ENCODE measurements around the gene PCDHA9. TPM values are rescaled to one million over a fixed set of nuclear protein-coding genes. Genes with fewer than 3 reads are reported as not detected.
A peak's percentile ranks its signal among the peaks of the same experiment; 100 is the strongest.
"Not testable (repeated sequence)": the region's sequence is repeated elsewhere in the genome, so short reads cannot be mapped to it uniquely, and the experiment has no call there.

The PCDHA9 gene
- total RNA-seq, 1 donor from 2014 or later = not detected

GRCh38 chr5:140868721-140869554 is 20.8 kb downstream of the PCDHA9 start, which contains the start of gene PCDHA11:
Gene PCDHA11 (plus strand): TSS chr5:140868957. CDS start chr5:140869104, 147 bp downstream.
- peak; percentile 16 for TF ChIP-seq CTCF (IDR thresholded peaks at IDR 0.05; ENCODE audit: borderline replicate concordance)
- Histone ChIP-seq H3K4me3 (no peak within 1 kb of the TSS), H3K27me3 (ENCODE audit: low read depth) (peaks cover 97% of the 10 kb centered on the region), H3K36me3 (no peaks in the 10 kb centered on the region), H3K9me3 (replicated peaks) (peaks cover 52% of the 10 kb centered on the region), H3K27ac (replicated peaks) (no peak within 1 kb of the TSS), H3K4me1 (no peaks in the 10 kb centered on the region)
- DNase-seq = no peak
- intact Hi-C loops (cut with micrococcal nuclease) = no loop called here

GRCh38 chr5:140869555-140869886 is 21.3 kb downstream of the PCDHA9 start:
- H3K4me1 ChIP-seq = no peaks in the 10 kb centered on the region
- H3K27me3 ChIP-seq (ENCODE audit: low read depth) = peaks cover 97% of the 10 kb centered on the region
- H3K9me3 ChIP-seq (replicated peaks) = peaks cover 48% of the 10 kb centered on the region
- H3K4me3 ChIP-seq = no peak overlapping the region
- TF ChIP-seq CTCF (IDR thresholded peaks at IDR 0.05; ENCODE audit: borderline replicate concordance) = no peak
- no peaks in the 10 kb centered on the region for H3K36me3 ChIP-seq
- H3K27ac ChIP-seq (replicated peaks) = no peak overlapping the region
- intact Hi-C loops (cut with micrococcal nuclease) = no loop called here
- no peak for DNase-seq

DNA sequence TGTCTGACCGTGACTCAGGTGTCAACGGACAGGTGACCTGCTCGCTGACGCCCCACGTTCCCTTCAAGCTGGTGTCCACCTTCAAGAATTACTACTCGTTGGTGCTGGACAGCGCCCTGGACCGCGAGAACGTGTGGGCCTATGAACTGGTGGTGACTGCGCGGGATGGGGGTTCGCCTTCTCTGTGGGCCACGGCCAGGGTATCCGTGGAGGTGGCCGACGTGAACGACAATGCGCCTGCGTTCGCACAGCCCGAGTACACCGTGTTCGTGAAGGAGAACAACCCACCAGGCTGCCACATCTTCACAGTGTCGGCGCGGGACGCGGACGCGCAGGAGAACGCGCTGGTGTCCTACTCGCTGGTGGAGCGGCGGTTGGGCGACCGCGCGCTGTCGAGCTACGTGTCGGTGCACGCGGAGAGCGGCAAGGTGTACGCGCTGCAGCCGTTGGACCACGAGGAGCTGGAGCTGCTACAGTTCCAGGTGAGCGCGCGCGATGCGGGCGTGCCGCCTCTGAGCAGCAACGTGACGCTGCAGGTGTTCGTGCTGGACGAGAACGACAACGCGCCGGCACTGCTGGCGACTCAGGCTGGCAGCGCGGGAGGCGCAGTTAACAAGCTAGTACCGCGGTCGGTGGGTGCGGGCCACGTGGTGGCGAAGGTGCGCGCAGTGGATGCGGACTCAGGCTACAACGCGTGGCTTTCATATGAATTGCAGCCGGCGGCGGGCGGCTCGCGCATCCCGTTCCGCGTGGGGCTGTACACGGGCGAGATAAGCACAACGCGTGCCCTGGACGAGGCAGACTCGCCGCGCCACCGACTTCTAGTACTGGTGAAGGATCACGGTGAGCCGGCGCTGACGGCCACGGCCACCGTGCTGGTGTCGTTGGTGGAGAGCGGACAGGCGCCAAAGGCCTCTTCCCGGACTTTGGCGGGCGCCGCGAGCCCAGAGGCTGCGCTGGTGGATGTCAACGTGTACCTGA is 22.3 kb downstream of the PCDHA9 start:
- intact Hi-C loops (cut with micrococcal nuclease) = no loop called here
- Histone ChIP-seq H3K9me3 (replicated peaks) (peaks cover 50% of the 10 kb centered on the region), H3K4me1 (no peaks in the 10 kb centered on the region), H3K36me3 (no peaks in the 10 kb centered on the region), H3K27ac (replicated peaks) (no peak overlapping the region), H3K4me3 (no peak overlapping the region), H3K27me3 (ENCODE audit: low read depth) (peaks cover 99% of the 10 kb centered on the region)
- DNase-seq = no peak
- no peak for TF ChIP-seq CTCF (IDR thresholded peaks at IDR 0.05; ENCODE audit: borderline replicate concordance)

DNA sequence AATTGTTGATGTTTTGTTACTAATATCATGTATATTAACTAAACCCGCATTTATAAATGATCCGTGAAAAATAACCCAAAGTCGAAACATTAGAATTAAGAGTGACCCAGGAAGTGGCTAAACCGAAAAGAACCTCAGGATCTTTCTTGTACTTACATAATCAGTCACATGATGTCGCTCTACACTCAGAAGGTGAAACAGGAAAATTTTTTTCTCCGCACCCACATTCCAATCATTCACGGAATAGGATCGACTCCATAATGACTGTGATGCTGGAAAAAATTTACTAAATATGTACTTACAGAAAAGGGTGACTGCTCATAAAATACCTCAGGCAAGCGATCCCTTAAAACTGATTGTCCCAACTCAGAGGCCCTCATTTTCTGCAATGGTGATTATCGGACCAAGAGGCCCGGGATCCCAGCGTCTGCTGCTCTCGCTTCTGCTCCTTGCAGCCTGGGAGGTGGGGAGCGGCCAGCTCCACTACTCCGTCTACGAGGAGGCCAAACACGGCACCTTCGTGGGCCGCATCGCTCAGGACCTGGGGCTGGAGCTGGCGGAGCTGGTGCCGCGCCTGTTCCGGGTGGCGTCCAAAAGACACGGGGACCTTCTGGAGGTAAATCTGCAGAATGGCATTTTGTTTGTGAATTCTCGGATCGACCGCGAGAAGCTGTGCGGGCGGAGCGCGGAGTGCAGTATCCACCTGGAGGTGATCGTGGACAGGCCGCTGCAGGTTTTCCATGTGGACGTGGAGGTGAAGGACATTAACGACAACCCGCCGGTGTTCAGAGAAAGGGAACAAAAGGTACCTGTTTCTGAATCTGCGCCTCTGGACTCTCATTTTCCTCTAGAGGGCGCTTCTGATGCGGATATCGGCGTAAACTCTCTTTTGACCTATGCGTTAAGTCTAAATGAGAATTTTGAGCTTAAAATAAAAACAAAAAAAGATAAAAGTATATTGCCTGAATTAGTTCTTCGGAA is 27.2 kb downstream of the PCDHA9 start, which contains the start of gene PCDHA12:
PCDHA12 (plus strand) TSS at position 224 of the 981 bp plus-strand sequence; CDS start at position 389, 165 bp downstream.
- intact Hi-C loops (cut with micrococcal nuclease) = no loop called here
- no peak for TF ChIP-seq CTCF (IDR thresholded peaks at IDR 0.05; ENCODE audit: borderline replicate concordance)
- H3K36me3 ChIP-seq = no peaks in the 10 kb centered on the region
- H3K9me3 ChIP-seq (replicated peaks) = peaks cover 55% of the 10 kb centered on the region
- DNase-seq = no peak
- no peak within 1 kb of the TSS for H3K27ac ChIP-seq (replicated peaks)
- H3K4me1 ChIP-seq = no peaks in the 10 kb centered on the region
- peaks cover 98% of the 10 kb centered on the region for H3K27me3 ChIP-seq (ENCODE audit: low read depth)
- no peak within 1 kb of the TSS for H3K4me3 ChIP-seq

DNA sequence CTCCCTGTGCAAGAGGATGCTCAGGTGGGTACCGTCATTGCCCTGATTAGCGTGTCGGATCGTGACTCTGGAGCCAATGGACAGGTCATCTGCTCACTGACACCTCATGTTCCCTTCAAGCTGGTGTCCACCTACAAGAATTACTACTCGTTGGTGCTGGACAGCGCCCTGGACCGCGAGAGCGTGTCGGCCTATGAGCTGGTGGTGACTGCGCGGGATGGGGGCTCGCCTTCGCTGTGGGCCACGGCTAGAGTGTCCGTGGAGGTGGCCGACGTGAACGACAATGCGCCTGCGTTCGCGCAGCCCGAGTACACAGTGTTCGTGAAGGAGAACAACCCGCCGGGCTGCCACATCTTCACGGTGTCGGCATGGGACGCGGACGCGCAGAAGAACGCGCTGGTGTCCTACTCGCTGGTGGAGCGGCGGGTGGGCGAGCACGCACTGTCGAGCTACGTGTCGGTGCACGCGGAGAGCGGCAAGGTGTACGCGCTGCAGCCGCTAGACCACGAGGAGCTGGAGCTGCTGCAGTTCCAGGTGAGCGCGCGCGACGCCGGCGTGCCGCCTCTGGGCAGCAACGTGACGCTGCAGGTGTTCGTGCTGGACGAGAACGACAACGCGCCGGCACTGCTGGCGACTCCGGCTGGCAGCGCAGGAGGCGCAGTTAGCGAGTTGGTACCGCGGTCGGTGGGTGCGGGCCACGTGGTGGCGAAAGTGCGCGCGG is 28.5 kb downstream of the PCDHA9 start:
- H3K27ac ChIP-seq (replicated peaks); intact Hi-C loops (cut with micrococcal nuclease); H3K36me3 ChIP-seq; H3K4me1 ChIP-seq; DNase-seq; H3K4me3 ChIP-seq: not testable (repeated sequence)
- Histone ChIP-seq H3K9me3 (replicated peaks) (peaks cover 48% of the 10 kb centered on the region), H3K27me3 (ENCODE audit: low read depth) (peaks cover 98% of the 10 kb centered on the region)

All from left ventricle myocardium inferior (tissue), 1 donor.